HS-5 (cell line): ENCODE measurements around the gene RUFY1.
"Not testable (repeated sequence)": the region's sequence is repeated elsewhere in the genome, so short reads cannot be mapped to it uniquely, and the experiment has no call there.

ENCODE experiments used
- DNase-seq: peaks from one replicate; pipeline ENCODE4 v3.0.0-alpha.2; 2012; ENCODE audit warnings: low read depth

The RUFY1 gene

DNA sequence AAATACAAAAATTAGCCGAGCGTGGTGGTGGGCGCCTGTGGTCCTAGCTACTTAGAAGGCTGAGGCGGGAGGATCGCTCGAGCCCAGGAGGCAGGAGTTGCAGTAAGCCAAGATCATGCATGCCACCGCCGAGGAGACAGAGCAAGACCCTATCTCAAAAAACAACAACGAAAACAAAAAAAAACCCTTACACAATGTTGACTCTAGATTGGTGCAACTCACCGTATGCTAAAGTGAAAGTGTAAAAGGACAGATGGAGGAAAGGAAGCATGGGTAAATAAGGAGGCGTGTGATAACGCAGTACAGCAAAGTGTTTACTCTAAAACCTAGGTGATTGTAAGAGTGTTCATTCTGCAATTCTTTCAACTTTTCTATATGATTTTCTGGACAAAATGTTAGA is 15.9 kb upstream of the RUFY1 start:
- DNase-seq, result no peak

DNA sequence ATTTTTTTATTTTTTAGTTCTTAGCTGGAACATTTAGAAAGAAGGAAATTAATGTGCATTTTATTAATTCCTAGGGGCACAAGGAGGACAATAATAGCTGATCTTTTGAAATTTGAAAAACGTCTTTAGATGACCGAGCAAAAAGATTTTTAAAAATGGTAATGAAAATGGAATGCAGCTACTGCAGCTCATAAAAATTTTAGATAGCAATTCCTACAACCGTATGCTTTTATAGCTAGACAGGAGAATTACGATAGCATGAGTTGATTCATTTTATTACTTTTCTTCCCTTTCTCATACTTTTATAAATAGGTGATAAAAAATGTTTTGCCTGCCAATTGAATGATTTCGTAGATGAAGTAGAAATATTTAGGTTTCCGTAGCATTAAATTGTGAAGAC is 13.7 kb upstream of the RUFY1 start:
- DNase-seq, result no peak

- DNase-seq, result no peak
Measured at GRCh38 chr5:179542170-179542569, 8.2 kb upstream of the RUFY1 start.

DNA sequence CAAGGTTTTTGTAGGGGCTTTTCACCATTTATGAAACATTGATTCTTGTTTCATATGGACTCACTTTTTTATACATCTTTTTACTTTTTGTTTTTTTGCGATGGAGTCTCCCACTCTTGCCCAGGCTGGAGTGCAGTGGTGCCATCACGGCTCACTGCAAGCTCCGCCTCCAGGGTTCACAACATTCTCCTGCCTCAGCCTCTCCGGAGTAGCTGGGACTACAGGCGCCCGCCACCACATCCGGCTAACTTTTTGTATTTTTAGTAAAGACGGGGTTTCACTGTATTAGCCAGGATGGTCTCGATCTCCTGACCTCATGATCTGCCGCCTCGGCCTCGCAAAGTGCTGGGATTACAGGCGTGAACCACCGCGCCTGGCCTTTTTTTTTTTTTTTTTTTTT is 7.1 kb upstream of the RUFY1 start:
- DNase-seq, result not testable (repeated sequence)

DNA sequence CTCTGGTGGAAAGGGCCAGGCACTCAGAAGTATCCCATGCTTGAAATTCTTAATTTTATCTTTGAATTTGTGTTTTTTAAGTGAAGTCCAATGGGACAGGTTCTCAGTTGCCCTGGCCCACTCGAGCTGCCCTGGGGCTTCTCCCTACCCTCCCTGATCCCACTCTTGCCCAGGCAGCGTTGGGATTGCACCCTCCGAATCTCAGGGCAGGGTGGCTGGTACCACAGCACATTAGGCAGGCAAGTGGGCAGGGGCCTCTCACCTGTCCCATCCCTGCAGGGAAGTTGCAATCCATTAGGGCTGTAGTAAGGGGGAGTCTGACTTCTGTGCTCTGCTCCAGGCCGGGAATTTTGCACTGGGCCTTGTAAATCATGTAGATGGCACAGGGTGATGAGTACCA is 2.7 kb downstream of the RUFY1 start:
- no peak for DNase-seq

- no peak for DNase-seq
Measured at GRCh38 chr5:179553875-179554274, 3.5 kb downstream of the RUFY1 start.

DNA sequence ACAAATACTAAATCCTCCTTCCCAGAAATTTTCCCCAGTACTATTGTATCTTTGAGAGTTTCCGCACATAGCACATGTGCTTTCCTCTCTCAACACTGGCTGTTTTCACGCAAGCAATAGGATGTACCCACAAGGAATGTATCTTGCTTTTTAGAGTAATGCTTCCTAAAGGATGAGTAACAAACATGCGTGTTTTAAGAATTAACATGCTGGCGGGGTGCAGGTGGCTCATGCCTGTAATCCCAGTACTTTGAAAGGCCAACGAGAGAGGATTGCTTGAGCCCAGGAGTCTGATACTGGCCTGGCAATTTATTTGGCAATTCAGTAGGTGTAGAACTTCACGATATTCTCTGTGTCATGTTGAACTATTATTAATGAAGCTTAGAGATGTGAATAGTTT is 4.6 kb downstream of the RUFY1 start:
- DNase-seq, result no peak

GRCh38 chr5:179558261-179558799 is 8.0 kb downstream of the RUFY1 start:
- DNase-seq, result not testable (repeated sequence)

DNA sequence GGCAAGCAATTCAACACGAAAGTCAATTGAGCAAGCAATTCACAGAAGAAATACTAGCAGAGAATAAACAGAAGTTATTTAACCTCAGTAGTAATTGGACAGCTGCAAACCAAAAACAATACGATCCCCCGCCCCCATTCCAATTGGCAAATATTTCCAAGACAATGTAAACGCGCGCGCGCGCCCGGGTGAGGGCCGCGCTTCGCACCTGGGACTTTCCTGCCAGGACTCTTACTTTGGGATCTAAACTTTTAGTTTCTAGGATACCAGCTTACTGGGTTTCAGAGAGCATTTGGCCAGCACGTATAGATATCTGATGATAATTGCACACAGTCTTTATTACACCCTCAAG is 8.6 kb downstream of the RUFY1 start:
- no peak for DNase-seq

- DNase-seq, result peak; percentile 94
Measured at GRCh38 chr5:179559284-179560252, 9.2 kb downstream of the RUFY1 start.

- no peak for DNase-seq
Measured at GRCh38 chr5:179564526-179564925, 14.2 kb downstream of the RUFY1 start.

DNA sequence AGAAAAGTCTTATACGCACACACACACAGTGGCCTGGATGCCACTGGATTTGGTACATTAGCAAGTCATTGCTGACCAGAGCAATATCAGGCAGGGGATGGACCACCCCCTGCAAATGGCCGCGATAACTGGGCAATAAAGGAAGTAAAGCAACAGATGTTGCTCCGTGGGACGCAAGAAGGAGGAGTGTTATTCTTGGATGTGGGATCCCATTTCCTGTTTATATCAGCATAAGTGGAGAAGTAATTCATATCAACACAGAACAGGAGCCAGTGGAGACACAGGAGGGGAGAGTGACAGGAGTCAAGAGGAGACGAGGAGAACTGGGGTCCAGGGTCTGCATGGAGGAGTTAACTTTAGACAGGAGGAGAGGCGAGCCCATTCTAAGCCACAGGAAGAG is 18.4 kb downstream of the RUFY1 start:
- DNase-seq, result no peak

GRCh38 chr5:179572386-179572785 is 22.0 kb downstream of the RUFY1 start:
- no peak for DNase-seq

- DNase-seq, result no peak
Measured at GRCh38 chr5:179577286-179577960, 27.1 kb downstream of the RUFY1 start.

DNA sequence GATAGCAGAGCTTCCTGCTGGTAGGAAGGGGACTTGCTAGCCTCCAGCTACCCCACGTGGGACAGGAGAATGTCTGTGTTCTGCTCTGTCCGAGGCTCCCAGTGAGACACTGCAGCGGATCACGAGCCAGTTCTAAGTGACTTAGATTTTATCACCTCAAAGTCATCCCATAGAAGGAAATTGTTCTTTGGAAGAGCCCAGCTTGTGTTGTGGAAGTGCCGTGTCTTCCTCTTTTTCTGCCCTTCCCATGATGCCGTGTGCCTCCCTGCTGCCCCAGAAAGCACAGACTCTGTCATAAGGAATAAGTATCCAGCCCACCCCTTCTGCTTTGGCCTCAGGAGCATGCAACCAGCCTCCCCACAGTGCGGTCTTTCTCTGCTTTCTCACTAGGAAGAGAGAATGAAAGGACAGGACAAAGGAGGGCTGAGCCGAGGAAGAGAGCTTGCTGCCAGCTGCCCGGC is 35.6 kb downstream of the RUFY1 start:
- no peak for DNase-seq

- DNase-seq, result no peak
Measured at GRCh38 chr5:179588166-179588565, 37.8 kb downstream of the RUFY1 start.

DNA sequence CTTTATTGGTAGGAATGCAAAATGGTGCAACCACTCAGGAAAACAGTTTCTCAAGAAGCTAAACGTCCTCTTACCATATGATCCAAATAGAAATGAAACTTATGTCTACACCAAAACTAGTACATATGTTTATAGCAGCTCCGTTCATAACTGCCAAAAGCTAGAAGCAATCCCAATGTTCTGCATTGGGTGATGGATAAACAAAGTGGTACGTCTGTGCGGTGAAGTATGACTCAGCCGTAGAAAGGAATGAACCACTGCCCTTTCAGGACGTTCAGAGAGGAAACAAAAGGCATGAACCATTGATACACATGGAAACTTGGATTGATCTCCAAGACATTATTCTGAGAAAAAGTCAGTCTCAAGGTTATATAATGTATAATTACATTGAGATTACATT is 45.6 kb downstream of the RUFY1 start:
- no peak for DNase-seq

GRCh38 chr5:179596421-179596820 is 46.1 kb downstream of the RUFY1 start:
- no peak for DNase-seq

DNA sequence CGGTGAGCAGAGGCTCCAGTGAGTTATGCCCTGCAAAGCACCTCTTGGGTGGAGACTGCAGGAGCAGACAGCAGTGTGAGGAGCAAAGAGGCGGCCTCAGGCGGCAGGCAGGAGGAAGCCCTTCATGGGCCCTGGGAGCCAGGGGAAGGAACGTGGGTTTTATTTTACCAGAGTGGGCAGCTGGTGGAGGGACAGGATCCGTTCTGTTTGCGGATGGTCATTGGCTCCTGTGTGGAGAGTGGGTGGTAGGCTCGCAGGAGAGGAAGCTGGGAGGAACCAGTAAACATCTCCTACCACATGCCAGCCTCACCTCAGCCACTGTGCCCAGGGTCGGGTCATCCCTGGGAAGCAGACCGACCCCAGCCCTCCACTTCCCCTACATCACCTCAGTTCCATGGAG is 48.7 kb downstream of the RUFY1 start:
- DNase-seq, result no peak

DNA sequence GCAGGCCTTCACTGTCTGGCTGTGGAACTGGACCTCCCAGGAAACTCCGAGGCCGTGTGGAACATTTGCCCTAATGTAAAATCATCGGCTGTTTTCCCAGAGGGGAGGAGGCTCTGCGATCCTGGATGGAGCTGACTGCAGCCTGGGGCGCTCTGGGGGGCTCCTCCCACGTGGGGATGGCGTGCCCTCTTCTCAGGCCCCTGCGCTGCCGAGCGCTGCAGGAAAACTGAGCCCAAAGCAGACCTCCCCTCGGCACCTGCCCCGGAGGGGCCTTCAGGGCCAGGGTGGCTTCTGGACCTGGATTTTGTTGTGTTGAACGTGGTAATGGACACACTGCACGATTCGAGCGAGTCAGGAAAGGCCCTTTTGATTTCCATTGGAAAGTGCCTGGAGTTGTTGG is 49.2 kb downstream of the RUFY1 start:
- DNase-seq, result no peak

DNA sequence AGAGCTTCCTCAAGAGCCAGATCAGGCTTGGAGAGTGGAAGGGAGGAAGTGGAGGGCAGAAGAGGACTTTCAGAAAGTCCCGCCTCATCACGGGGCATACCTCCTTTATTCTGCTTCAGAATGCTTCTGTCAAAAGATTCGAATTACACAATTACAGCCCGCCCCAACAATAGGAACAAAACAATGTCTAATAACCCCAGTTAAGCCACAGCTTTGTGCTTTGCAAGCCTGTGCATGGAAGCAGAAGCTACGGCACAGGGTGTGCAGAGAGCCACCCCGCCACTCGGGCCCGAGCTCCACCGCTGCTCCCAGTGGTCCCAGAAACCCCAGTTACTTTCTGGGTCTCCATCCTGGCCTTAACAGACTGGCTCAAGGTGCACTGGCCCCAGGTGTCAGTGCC is 49.6 kb downstream of the RUFY1 start:
- DNase-seq, result no peak

- no peak for DNase-seq
Measured at GRCh38 chr5:179601871-179602625, 51.7 kb downstream of the RUFY1 start.
